GM21717 (cell line): Measurements from ENCODE around the gene IGLL5.
"Not testable (repeated sequence)": the region's sequence is repeated elsewhere in the genome, so short reads cannot be mapped to it uniquely, and the experiment has no call there.

Source experiments
- ATAC-seq: cut with Tn5 transposase; IDR thresholded peaks from one replicate; pipeline ENCODE4 v1.9.1; 2021; ENCODE audit warnings: mild to moderate bottlenecking, moderate library complexity; ENCODE audit not compliant: unreplicated experiment

IGLL5 gene

GRCh38 chr22:22912135-22912987 is 24.7 kb downstream of the IGLL5 start:
- no peak for ATAC-seq

GRCh38 chr22:22912988-22913253 is 25.3 kb downstream of the IGLL5 start:
- ATAC-seq = no peak

GRCh38 chr22:22913989-22914388 is 26.4 kb downstream of the IGLL5 start:
- no peak for ATAC-seq

GRCh38 chr22:22914726-22915669 is 27.4 kb downstream of the IGLL5 start:
- no peak for ATAC-seq

GRCh38 chr22:22915670-22916035 is 28.0 kb downstream of the IGLL5 start:
- ATAC-seq = no peak

- no peak for ATAC-seq
These were observed 28.8 kb downstream of the IGLL5 start for GRCh38 chr22:22916215-22916951.

- ATAC-seq = no peak
These were observed 29.3 kb downstream of the IGLL5 start for GRCh38 chr22:22916952-22917290.

- ATAC-seq = no peak
These were observed 29.8 kb downstream of the IGLL5 start for GRCh38 chr22:22917377-22917776.

GRCh38 chr22:22918297-22918965 is 30.8 kb downstream of the IGLL5 start:
- no peak for ATAC-seq

- ATAC-seq = no peak
These were observed 31.4 kb downstream of the IGLL5 start for GRCh38 chr22:22919041-22919440.

GRCh38 chr22:22920104-22920654 is 32.6 kb downstream of the IGLL5 start:
- no peak for ATAC-seq

- no peak for ATAC-seq
These were observed 33.4 kb downstream of the IGLL5 start for GRCh38 chr22:22920910-22921550.

GRCh38 chr22:22921575-22921974 is 34.0 kb downstream of the IGLL5 start:
- no peak for ATAC-seq

- ATAC-seq = not testable (repeated sequence)
These were observed 34.7 kb downstream of the IGLL5 start for GRCh38 chr22:22922092-22922953.

- no peak for ATAC-seq
These were observed 35.3 kb downstream of the IGLL5 start for GRCh38 chr22:22922954-22923319.

- no peak for ATAC-seq
These were observed 35.8 kb downstream of the IGLL5 start for GRCh38 chr22:22923379-22923778.

GRCh38 chr22:22923930-22924329 is 36.3 kb downstream of the IGLL5 start:
- ATAC-seq = no peak

GRCh38 chr22:22924369-22925145 is 36.9 kb downstream of the IGLL5 start:
- ATAC-seq = no peak
